HEK293T (cell line): Measurements from ENCODE around the gene TRIM31.
A peak's percentile ranks its signal among the peaks of the same experiment; 100 is the strongest.

Experiments
- CTCF ChIA-PET: fragments of 350-600 bp; formaldehyde crosslinking; extraction: SDS; loops from one replicate; lab custom pipeline; 2021; ENCODE audit warnings: antibody characterized with exemption, inconsistent platforms; lab: Yijun Ruan, JAX
- POLR2A ChIA-PET: fragments of 350-600 bp; formaldehyde crosslinking; extraction: SDS; loops from one replicate; lab custom pipeline; 2020; ENCODE audit warnings: antibody characterized with exemption, inconsistent platforms; lab: Yijun Ruan, JAX
- DNase-seq: peaks from one replicate; pipeline ENCODE4 v3.0.0; 2012; ENCODE audit warnings: mixed read lengths; ENCODE audit errors: extremely low spot score
- ARNT ChIP-seq: fragments of 450-650 bp; IDR thresholded peaks from 2 replicates; pipeline ENCODE4 v1.6.1; 2017; ENCODE audit warnings: mild to moderate bottlenecking
- BHLHE40 ChIP-seq: fragments of 450-650 bp; IDR thresholded peaks from 2 replicates; pipeline ENCODE4 v1.6.1; 2016; ENCODE audit warnings: mild to moderate bottlenecking, moderate library complexity, borderline replicate concordance
- CTBP1 ChIP-seq: fragments of 450-650 bp; IDR thresholded peaks from 2 replicates; pipeline ENCODE4 v1.6.1; 2016; ENCODE audit warnings: borderline replicate concordance
- ELF4 ChIP-seq: fragments of 450-650 bp; IDR thresholded peaks from 2 replicates; pipeline ENCODE4 v1.6.1; 2017; ENCODE audit warnings: antibody characterized with exemption
- FOXA1 ChIP-seq: fragments of 450-650 bp; IDR thresholded peaks from 2 replicates; pipeline ENCODE4 v1.6.1; 2016; ENCODE audit warnings: mild to moderate bottlenecking
- FOXK2 ChIP-seq: fragments of 450-650 bp; IDR thresholded peaks from 2 replicates; pipeline ENCODE4 v1.6.1; 2016; ENCODE audit warnings: mild to moderate bottlenecking
- FOXM1 ChIP-seq: fragments of 450-650 bp; IDR thresholded peaks from 2 replicates; pipeline ENCODE4 v1.6.1; 2017; ENCODE audit warnings: mild to moderate bottlenecking, borderline replicate concordance
- HDGF ChIP-seq: fragments of 450-650 bp; IDR thresholded peaks from 2 replicates; pipeline ENCODE4 v1.6.1; 2017; ENCODE audit warnings: antibody characterized with exemption, borderline replicate concordance
- L3MBTL2 ChIP-seq: fragments of 450-650 bp; conservative IDR thresholded peaks from 2 replicates; pipeline ENCODE4 v1.6.1; 2016; ENCODE audit warnings: mild to moderate bottlenecking
- LEF1 ChIP-seq: fragments of 450-650 bp; IDR thresholded peaks from 2 replicates; pipeline ENCODE4 v1.6.1; 2017; ENCODE audit warnings: mild to moderate bottlenecking, borderline replicate concordance
- NFRKB ChIP-seq: fragments of 450-650 bp; IDR thresholded peaks from 2 replicates; pipeline ENCODE4 v1.6.1; 2016; ENCODE audit warnings: mild to moderate bottlenecking, moderate library complexity
- SP1 ChIP-seq: fragments of 450-650 bp; IDR thresholded peaks from 2 replicates; pipeline ENCODE4 v1.6.1; 2017
- SUZ12 ChIP-seq: fragments of 450-650 bp; IDR thresholded peaks from 2 replicates; pipeline ENCODE4 v1.6.1; 2016; ENCODE audit warnings: mild to moderate bottlenecking
- TARDBP ChIP-seq: fragments of 450-650 bp; IDR thresholded peaks from 2 replicates; pipeline ENCODE4 v1.6.1; 2016
- ZNF384 ChIP-seq: fragments of 450-650 bp; IDR thresholded peaks from 2 replicates; pipeline ENCODE4 v1.6.1; 2016
- TF ChIP-seq, protein P1 (sequence below): fragments of 450-650 bp; IDR thresholded peaks from 2 replicates; pipeline ENCODE4 v1.6.1; 2016

TRIM31 gene

GRCh38 chr6:30131947-30132497 lies 19.1 kb upstream of the TRIM31 start:
- no peak for TF ChIP-seq HDGF
- no peak for TF ChIP-seq LEF1
- TF ChIP-seq SP1, result no peak
- no peak for TF ChIP-seq ELF4
- TF ChIP-seq SUZ12, result no peak
- TF ChIP-seq TARDBP, result no peak
- TF ChIP-seq FOXA1, result no peak
- TF ChIP-seq, protein P1, sequence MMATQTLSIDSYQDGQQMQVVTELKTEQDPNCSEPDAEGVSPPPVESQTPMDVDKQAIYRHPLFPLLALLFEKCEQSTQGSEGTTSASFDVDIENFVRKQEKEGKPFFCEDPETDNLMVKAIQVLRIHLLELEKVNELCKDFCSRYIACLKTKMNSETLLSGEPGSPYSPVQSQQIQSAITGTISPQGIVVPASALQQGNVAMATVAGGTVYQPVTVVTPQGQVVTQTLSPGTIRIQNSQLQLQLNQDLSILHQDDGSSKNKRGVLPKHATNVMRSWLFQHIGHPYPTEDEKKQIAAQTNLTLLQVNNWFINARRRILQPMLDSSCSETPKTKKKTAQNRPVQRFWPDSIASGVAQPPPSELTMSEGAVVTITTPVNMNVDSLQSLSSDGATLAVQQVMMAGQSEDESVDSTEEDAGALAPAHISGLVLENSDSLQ, result no peak
- no peak for TF ChIP-seq BHLHE40
- no peak for TF ChIP-seq ARNT
- no peak for TF ChIP-seq FOXM1
- TF ChIP-seq NFRKB, result no peak
- TF ChIP-seq ZNF384, result no peak
- no peak for TF ChIP-seq CTBP1
- TF ChIP-seq L3MBTL2, result no peak
- no peak for TF ChIP-seq FOXK2
- POLR2A ChIA-PET, result interaction anchor here (1.3 to 3.0 kb wide), 3 partner anchors 28 to 81 kb away, joined by 3 to 22 read pairs (median 14); partner anchors contain the start of gene TRIM26
- DNase-seq, result no peak
- CTCF ChIA-PET, result interaction anchor here (0.8 to 5.5 kb wide), 12 partner anchors 9 to 71 kb away, joined by 3 to 66 read pairs (median 6); partner anchors contain the start of genes POLR1H and TRIM31

- DNase-seq, result peak; percentile 85
- TF ChIP-seq ZNF384, result no peak
- TF ChIP-seq, protein P1, result peak; percentile 82
- ChIA-PET CTCF (interaction anchor here (0.6 to 5.5 kb wide), 29 partner anchors 9 to 404 kb away, joined by 3 to 66 read pairs (median 3); partner anchors contain the start of genes POLR1H and TRIM31), POLR2A (interaction anchor here (0.7 to 3.0 kb wide), 5 partner anchors 21 to 82 kb away, joined by 3 to 22 read pairs (median 3); partner anchors contain the start of gene TRIM26)
These were observed 18.3 kb upstream of the TRIM31 start for GRCh38 chr6:30130887-30131862.

- TF ChIP-seq ARNT, result no peak
- no peak for TF ChIP-seq CTBP1
- no peak for TF ChIP-seq ELF4
- no peak for TF ChIP-seq L3MBTL2
- TF ChIP-seq NFRKB, result no peak
- no peak for TF ChIP-seq SP1
- no peak for TF ChIP-seq LEF1
- no peak for TF ChIP-seq ZNF384
- TF ChIP-seq FOXA1, result no peak
- TF ChIP-seq BHLHE40, result no peak
- no peak for TF ChIP-seq FOXK2
- TF ChIP-seq, protein P1, result no peak
- no peak for TF ChIP-seq HDGF
- TF ChIP-seq FOXM1, result no peak
- CTCF ChIA-PET, result interaction anchor here (0.7 to 5.5 kb wide), 13 partner anchors 8 to 140 kb away, joined by 3 to 66 read pairs (median 3); no protein-coding TSS in a partner anchor
- DNase-seq, result no peak
- POLR2A ChIA-PET, result interaction anchor here (1.0 to 3.0 kb wide), 4 partner anchors 22 to 28 kb away, joined by 3 to 22 read pairs (median 6); no protein-coding TSS in a partner anchor
These were observed 17.3 kb upstream of the TRIM31 start for GRCh38 chr6:30130179-30130679.

- TF ChIP-seq ELF4, result no peak
- TF ChIP-seq, protein P1, result 0 out of 2 replicates have a peak, but pooled peaks have one; percentile 26
- TF ChIP-seq FOXA1, result no peak
- DNase-seq, result no peak
- CTCF ChIA-PET, result interaction anchor here (0.6 to 5.5 kb wide), 5 partner anchors 19 to 488 kb away, joined by 3 to 66 read pairs (median 3); no protein-coding TSS in a partner anchor
- POLR2A ChIA-PET, result interaction anchor here (1.0 to 1.9 kb wide), 3 partner anchors 26 to 62 kb away, joined by 3 to 7 read pairs (median 4); partner anchors contain the start of gene PPP1R11
These were observed 16.6 kb upstream of the TRIM31 start for GRCh38 chr6:30129265-30130178.
